K562 (cell line): ENCODE results near the gene IQCM.

ENCODE experiments used
- EZH2 ChIP-seq: IDR thresholded peaks from 2 replicates; pipeline ENCODE4 v1.6.1; 2012; ENCODE audit warnings: low read depth, mild to moderate bottlenecking, inconsistent platforms, low read length, borderline replicate concordance
- JUN ChIP-seq, 2 experiments: sonication (generic) in 1 of 2; formaldehyde crosslinking in 1 of 2; IDR thresholded peaks; 2 replicates each; pipeline versions ENCODE4 v1.6.1 to v1.8.0; 2012 to 2022; ENCODE audit warnings: borderline replicate concordance in 2 of 2, mild to moderate bottlenecking in 2 of 2, improper control_type of control experiment in 1 of 2, low read depth in 1 of 2, low read length in 1 of 2, missing genetic modification reagents in 1 of 2
- SIN3A ChIP-seq, 2 experiments: fragments of 150-350 bp in 1 of 2; IDR thresholded peaks; 2 replicates each; pipeline ENCODE4 v1.6.1; 2011 to 2016; ENCODE audit warnings: borderline replicate concordance in 2 of 2, low read depth in 2 of 2, low read length in 2 of 2, mild to moderate bottlenecking in 2 of 2, moderate library complexity in 2 of 2; ENCODE audit not compliant: control insufficient read depth in 1 of 2
- TF ChIP-seq, protein P1 (sequence below): IDR thresholded peaks from 3 replicates; pipeline ENCODE4 v1.6.1; 2011; ENCODE audit warnings: borderline replicate concordance, mild to moderate bottlenecking; ENCODE audit not compliant: insufficient read length, insufficient read depth
- TF ChIP-seq, protein P2 (sequence below): sonication (generic); formaldehyde crosslinking; IDR thresholded peaks from 2 replicates; pipeline ENCODE4 v1.8.1; 2023; ENCODE audit warnings: mild to moderate bottlenecking, missing genetic modification reagents
- TF ChIP-seq, protein P3 (sequence below): sonication (generic); formaldehyde crosslinking; IDR thresholded peaks from 2 replicates; pipeline ENCODE4 v1.8.0; 2022; ENCODE audit warnings: missing genetic modification reagents, mild to moderate bottlenecking, borderline replicate concordance
- TF ChIP-seq, protein P4 (sequence below): sonication (generic); formaldehyde crosslinking; IDR thresholded peaks from 2 replicates; pipeline ENCODE4 v1.8.0; 2022; ENCODE audit warnings: missing genetic modification reagents, mild to moderate bottlenecking, moderate library complexity, borderline replicate concordance
- TF ChIP-seq, protein P5 (sequence below), 3 experiments: IDR thresholded peaks in 2 of 3; conservative IDR thresholded peaks in 1 of 3; 2 replicates each; pipeline ENCODE4 v1.5.1; 2011 to 2012; ENCODE audit warnings: low read length in 3 of 3, mild to moderate bottlenecking in 3 of 3, control low read depth in 2 of 3, improper control_type of control experiment in 1 of 3, inconsistent platforms in 1 of 3, low read depth in 1 of 3, mixed read lengths in 1 of 3, moderate library complexity in 1 of 3; ENCODE audit not compliant: insufficient read depth in 2 of 3

DNA sequence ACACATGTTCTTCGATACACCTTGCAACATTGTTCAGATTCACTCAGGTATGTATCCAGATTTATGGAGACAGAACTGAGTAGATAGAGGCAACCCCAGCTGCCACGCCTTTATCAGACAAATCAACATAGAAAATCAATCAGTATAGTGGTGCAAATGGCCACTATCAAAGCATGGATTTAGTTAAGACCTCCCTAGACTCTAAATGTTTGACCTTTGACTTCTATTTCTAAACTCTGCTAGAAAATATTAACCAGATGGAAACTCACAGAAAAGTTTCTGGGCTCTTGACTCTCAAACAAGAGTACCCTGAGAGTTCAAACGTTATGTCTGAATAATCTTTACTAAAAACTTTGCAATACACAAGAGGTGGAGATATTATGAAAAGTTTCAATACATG lies 411.5 kb downstream of the IQCM start:
- TF ChIP-seq, protein P1, sequence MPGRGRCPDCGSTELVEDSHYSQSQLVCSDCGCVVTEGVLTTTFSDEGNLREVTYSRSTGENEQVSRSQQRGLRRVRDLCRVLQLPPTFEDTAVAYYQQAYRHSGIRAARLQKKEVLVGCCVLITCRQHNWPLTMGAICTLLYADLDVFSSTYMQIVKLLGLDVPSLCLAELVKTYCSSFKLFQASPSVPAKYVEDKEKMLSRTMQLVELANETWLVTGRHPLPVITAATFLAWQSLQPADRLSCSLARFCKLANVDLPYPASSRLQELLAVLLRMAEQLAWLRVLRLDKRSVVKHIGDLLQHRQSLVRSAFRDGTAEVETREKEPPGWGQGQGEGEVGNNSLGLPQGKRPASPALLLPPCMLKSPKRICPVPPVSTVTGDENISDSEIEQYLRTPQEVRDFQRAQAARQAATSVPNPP, result no peak
- TF ChIP-seq, protein P2, sequence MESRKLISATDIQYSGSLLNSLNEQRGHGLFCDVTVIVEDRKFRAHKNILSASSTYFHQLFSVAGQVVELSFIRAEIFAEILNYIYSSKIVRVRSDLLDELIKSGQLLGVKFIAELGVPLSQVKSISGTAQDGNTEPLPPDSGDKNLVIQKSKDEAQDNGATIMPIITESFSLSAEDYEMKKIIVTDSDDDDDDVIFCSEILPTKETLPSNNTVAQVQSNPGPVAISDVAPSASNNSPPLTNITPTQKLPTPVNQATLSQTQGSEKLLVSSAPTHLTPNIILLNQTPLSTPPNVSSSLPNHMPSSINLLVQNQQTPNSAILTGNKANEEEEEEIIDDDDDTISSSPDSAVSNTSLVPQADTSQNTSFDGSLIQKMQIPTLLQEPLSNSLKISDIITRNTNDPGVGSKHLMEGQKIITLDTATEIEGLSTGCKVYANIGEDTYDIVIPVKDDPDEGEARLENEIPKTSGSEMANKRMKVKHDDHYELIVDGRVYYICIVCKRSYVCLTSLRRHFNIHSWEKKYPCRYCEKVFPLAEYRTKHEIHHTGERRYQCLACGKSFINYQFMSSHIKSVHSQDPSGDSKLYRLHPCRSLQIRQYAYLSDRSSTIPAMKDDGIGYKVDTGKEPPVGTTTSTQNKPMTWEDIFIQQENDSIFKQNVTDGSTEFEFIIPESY (CRISPR knock-in tag), result no peak
- TF ChIP-seq SIN3A (IDR thresholded peaks at IDR 0.05; ENCODE audit: borderline replicate concordance in 2 of 2, control insufficient read depth in 1 of 2, low read depth in 2 of 2, low read length in 2 of 2) (no peak), EZH2 (no peak), JUN (IDR thresholded peaks at IDR 0.05; ENCODE audit: borderline replicate concordance, low read depth, low read length) (no peak), JUN (CRISPR knock-in tag; IDR thresholded peaks at IDR 0.05; ENCODE audit: borderline replicate concordance) (no peak)
- TF ChIP-seq, protein P3, sequence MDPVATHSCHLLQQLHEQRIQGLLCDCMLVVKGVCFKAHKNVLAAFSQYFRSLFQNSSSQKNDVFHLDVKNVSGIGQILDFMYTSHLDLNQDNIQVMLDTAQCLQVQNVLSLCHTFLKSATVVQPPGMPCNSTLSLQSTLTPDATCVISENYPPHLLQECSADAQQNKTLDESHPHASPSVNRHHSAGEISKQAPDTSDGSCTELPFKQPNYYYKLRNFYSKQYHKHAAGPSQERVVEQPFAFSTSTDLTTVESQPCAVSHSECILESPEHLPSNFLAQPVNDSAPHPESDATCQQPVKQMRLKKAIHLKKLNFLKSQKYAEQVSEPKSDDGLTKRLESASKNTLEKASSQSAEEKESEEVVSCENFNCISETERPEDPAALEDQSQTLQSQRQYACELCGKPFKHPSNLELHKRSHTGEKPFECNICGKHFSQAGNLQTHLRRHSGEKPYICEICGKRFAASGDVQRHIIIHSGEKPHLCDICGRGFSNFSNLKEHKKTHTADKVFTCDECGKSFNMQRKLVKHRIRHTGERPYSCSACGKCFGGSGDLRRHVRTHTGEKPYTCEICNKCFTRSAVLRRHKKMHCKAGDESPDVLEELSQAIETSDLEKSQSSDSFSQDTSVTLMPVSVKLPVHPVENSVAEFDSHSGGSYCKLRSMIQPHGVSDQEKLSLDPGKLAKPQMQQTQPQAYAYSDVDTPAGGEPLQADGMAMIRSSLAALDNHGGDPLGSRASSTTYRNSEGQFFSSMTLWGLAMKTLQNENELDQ (CRISPR knock-in tag), result no peak
- TF ChIP-seq, protein P4, sequence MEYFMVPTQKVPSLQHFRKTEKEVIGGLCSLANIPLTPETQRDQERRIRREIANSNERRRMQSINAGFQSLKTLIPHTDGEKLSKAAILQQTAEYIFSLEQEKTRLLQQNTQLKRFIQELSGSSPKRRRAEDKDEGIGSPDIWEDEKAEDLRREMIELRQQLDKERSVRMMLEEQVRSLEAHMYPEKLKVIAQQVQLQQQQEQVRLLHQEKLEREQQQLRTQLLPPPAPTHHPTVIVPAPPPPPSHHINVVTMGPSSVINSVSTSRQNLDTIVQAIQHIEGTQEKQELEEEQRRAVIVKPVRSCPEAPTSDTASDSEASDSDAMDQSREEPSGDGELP (CRISPR knock-in tag), result no peak
- TF ChIP-seq, protein P5, sequence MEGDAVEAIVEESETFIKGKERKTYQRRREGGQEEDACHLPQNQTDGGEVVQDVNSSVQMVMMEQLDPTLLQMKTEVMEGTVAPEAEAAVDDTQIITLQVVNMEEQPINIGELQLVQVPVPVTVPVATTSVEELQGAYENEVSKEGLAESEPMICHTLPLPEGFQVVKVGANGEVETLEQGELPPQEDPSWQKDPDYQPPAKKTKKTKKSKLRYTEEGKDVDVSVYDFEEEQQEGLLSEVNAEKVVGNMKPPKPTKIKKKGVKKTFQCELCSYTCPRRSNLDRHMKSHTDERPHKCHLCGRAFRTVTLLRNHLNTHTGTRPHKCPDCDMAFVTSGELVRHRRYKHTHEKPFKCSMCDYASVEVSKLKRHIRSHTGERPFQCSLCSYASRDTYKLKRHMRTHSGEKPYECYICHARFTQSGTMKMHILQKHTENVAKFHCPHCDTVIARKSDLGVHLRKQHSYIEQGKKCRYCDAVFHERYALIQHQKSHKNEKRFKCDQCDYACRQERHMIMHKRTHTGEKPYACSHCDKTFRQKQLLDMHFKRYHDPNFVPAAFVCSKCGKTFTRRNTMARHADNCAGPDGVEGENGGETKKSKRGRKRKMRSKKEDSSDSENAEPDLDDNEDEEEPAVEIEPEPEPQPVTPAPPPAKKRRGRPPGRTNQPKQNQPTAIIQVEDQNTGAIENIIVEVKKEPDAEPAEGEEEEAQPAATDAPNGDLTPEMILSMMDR (IDR thresholded peaks at IDR 0.05 in 2 of 3, conservative IDR thresholded peaks at IDR 0.05 in 1 of 3; ENCODE audit: insufficient read depth in 2 of 3, low read depth in 1 of 3, low read length in 3 of 3), result no peak
